Activated T-helper 1 cell treated with Interleukin-2 at 50 U/mL for 16 hours (primary cell): ENCODE measurements around the gene THOP1.
"Not testable (repeated sequence)": the region's sequence is repeated elsewhere in the genome, so short reads cannot be mapped to it uniquely, and the experiment has no call there.

Experiments
- DNase-seq: peaks from one replicate; pipeline ENCODE4 v3.0.0-alpha.2; 2020; ENCODE audit warnings: low read depth

THOP1 gene

DNA sequence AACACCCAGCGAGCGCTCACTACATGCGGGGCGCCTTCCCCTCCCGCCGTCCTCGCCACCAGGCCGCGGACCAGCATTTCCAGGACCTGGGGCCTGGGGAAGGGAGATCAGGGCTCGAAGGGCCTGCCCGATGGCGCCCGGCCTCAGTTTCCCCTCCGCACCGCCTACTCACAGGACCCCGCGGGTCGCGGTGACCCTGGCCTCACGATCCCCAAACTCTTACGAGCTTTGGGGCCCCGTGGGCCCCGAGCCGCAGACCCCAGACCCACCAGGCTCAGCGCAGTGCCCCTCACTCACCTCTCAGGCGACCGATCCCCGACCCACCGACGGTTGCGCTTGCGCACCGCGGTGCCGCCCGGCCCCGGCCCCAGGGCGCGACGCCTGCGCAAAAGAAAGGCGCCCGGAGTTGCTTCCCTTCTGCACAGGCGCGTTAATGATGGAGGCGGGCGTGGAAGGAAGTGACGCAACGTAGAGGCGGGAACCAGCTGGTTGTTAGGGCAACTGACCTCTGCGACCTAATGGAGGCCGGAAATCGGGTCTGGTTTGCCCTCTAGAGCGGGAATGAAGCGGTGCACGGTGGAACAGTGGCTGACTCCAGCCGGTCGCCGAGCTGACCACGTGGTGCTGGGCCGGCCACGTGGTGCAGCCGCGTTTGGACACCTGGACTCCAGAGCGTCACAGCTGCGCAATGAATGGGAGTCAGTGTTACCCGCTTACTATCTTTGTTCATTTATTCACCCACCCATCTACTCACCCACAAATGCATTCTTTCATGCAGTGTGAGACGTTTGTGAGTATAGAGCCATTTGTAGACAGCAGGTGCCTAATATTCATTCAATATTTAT lies 2.1 kb upstream of the THOP1 start, which contains the start of gene SGTA:
SGTA (minus strand) TSS at position 338 of the 845 bp plus-strand sequence. CDS start 14,205 bp downstream, outside the sequence.
- DNase-seq, result peak; percentile 94

DNA sequence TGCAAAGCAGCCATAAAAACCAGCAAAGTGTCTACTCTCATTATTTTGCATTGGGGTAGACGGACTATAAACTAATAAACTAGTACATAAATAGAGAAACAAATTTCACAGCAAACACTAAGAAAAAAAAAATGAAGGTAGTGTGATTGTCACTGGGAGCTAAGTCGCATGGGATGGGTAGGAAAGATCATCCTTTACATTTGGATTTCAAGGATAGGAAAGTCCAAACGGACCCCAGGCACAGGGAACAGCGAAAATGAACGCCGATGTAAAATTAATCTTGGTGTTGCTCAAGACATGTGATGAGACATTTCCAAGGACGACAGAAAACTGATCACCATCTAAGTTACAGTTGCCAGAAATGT lies 1.5 kb upstream of the THOP1 start:
- DNase-seq, result no peak

DNA sequence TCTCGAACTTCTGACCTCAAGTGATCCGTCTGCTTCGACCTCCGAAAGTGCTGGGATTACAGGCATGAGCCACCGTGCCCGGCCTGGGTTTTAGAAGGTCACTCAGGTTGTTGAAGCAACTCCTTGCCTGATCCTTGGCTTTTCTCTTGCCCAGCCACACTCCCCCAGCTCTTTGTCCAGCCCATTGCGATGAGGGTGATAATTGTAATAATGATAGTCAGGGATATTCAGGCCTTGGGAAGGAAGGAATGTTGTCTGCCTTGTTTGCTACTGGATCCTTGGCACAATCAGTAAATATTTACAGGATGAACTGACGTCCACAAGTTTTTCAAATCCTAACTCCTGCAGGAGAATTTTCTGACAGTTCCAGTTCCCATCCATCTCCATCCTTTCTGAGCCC lies 1.8 kb downstream of the THOP1 start:
- no peak for DNase-seq

DNA sequence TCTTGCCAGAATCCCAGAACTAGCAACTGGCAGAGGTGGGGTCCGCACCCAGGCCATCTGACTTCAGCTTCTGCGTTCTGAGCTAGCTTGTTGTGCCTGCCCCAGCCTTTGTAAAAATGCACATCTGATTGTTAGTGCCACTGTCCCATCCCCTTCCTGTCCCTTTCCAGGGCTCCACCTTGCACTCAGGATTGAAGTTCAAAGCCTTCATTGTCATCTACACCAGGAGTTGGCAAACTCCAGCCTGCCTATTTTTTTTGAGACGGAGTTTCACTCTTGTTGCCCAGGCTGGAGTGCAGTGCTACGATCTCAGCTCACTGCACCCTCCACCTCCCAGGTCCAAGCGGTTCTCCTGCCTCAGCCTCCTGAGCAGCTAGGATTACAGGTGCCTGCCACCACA lies 2.9 kb downstream of the THOP1 start:
- no peak for DNase-seq

DNA sequence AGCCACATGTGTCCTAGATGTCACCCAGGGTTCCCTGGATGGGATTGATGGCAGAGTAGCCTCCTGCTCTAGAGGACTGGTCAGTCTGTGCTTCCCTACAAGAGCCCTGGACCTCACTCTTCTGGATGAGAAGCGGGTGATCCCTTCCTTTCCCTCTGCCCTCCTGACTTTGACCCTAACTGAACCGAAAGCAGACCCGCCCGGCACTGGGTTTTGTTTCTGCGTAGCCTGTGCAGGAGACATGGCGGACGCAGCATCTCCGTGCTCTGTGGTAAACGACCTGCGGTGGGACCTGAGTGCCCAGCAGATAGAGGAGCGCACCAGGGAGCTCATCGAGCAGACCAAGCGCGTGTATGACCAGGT lies 4.9 kb downstream of the THOP1 start:
- no peak for DNase-seq

DNA sequence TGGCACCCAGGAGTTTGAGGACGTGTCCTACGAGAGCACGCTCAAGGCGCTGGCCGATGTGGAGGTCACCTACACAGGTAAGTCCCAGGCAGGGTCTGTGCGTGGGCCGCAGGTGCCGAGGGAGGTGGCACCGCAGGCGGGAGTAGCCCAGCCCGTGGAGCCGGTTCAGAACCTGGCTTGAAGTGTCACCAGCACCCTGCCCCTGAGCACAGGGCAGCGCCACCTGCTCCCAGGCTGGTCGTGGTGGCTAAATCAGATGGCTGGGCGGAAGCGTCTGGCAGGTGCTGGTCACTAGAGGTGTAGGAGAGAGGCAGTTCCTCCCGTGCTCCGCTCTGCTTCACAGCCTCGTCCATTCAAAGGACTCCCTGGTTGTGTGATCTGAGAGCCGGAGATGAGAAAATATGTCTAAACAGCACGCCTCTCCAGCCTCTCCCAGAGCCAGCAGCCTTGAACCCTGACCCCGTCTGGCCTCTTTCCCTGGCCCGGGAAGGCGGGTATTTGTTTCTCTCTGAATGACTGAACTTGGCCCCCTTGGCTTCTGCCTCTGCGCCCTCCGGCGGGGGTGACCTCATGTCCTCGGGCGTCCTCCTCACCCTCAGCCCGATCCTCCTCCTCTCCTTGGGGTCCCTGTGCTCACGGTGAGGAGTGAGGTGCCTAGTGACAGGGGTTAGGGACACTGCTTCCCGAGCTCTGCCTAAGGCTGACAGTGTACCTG lies 5.4 kb downstream of the THOP1 start:
- DNase-seq, result no peak

DNA sequence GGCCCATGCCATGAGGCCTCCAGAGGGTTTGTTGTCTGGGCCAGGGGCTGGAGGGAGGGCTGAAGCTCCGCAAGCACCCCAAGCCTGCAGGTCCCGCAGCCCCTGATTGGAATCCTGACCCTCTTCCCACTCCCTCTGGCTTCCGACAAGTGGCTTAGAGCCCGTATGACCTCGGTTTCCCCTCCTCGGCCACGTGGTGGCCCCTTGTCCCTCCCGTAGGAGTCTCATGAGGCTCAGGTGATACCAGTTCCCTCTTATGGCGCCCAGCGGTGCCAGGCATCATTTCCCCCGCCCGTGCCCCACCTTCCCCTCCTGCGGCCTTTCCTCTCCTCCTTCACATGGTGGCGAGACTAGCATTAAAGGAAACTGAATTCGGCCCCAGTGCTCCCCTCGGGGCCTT lies 6.1 kb downstream of the THOP1 start:
- no peak for DNase-seq

DNA sequence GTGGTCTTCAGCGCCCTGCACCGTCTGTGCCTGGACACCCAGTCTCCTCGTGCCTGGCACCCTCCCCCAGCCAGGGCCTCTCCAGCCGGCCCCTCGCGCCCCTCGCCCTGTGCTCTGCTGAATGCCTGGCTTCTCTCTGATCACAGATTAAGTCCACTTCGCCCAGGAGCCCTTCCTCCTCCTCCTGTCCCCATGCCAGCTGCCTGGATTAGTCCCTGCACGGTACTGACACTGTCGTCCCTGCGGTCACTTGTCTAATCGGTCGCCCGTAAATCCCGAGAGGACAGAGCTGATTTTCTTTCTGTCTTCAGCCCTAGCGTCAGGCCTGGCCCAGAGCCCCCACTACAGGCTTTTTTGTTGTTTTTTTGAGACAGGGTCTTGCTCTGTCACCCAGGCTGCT lies 6.6 kb downstream of the THOP1 start:
- DNase-seq, result no peak

DNA sequence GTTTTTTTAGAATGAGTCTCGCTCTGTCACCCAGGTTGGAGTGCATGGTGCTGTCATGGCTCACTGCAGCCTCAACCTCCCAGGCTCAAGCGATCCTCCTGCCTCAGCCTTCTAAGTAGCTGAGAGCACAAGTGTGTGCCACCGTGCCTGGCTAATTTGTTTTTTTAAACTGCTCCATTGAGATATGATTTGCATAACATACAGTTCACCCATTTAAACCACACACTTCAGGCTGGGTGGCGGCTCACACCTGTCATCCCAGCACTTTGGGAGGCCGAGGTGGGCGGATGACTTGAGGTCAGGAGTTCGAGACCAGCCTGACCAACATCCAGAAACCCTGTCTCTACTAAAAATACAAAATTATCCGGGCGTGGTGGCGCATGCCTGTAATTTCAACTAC lies 7.4 kb downstream of the THOP1 start:
- DNase-seq, result not testable (repeated sequence)

DNA sequence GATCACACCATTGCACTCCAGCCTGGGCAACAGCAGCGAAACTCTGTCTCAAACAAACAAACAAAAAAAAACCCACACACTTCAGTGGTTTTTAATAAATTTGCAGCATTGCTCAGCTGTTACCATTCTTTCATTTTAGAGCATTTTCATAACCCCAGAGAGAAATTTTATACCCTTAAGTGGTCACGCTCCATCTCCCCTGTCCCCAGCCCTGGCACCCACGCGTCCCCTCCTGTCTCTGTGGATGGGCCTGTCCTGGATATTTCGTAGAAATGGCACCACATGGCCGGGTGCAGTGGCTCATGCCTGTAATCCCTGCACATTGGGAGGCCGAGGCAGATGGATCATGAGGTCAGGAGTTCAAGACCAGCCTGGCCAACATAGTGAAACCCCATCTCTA lies 7.8 kb downstream of the THOP1 start:
- DNase-seq, result no peak

DNA sequence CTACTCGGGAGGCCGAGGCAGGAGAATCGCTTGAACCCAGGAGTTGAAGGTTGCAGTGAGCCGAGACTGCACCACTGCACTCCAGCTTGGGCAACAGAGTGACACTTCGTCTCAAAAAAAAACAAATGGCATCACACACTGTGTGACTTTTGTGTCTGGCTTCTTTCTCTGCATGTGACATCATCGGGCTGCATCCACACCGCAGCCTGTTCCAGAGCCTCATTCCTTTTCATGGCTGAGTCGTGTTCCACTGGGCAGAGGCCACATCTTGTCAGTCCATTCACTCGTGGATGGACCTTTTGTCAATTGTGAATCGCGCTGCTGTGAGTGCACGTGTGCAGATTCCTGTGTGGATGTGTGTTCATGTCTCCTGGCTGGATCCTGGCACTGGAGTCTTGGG lies 8.3 kb downstream of the THOP1 start:
- no peak for DNase-seq

DNA sequence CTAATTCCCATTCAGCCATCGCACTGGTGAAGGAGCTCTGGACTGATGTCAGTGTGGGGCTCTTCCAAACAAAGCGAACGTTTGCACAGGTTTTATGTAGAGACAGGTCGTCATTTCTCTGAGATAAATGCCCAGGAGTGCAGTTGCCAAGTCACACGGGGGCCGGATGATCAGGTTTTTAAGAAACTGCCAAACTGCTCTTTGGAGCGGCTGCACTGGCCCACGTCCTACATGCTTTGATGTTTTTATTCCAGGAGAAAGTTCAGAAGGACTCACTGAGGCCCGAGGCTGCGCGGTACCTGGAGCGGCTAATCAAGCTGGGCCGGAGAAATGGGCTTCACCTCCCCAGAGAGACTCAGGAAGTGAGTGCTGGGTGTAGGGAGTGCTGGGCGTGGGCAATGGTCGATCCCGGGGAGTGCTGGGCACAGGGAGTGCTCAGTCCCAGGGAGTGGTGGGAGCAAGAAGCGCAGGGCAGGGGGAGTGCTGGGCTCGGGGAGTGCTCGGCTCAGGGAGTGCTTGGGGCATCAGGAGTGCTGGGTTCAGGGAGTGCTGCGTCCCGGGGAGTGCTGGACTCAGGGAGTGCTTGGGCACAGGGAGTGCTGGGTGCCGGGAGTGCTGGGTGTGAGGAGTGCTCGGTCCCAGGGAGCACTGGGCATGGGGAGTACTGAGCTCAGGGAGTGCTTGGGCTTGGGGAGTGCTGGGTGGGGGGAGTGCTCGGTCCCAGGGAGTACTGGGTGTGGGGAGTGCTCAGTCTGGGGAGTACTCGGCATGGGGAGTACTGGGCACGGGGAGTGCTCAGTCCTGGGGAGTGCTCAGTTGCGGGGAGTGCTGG lies 10.7 kb downstream of the THOP1 start:
- DNase-seq, result no peak

DNA sequence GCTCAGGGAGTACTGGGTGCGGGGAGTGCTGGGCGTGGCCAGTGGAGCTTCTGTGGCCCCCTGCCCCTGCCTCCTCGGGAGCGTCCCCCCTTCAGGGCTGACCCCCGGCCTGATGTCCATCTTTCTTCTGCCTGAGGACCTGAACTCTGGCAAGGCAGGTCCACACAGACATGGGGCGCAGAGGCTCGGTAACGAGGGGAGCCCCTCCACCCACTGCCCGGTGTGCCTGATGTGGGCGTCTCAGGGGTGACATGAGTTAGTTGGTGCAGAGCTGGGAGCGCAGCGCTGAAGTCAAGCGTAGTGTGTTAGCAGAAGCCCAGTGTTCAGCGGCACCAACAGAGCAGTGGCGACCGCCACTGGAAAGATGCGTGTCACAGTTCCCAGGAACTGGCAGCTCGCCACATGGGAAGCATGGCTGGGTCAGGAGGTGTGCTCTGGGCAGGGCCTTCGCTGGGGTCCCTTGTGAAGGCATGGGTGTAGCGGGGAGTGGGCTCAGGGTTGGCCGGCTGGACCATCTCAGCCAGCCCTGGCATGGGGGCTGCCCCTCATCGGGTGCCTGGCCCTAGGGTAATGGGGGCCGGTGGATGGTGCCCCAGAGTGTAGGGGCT lies 11.5 kb downstream of the THOP1 start:
- no peak for DNase-seq

DNA sequence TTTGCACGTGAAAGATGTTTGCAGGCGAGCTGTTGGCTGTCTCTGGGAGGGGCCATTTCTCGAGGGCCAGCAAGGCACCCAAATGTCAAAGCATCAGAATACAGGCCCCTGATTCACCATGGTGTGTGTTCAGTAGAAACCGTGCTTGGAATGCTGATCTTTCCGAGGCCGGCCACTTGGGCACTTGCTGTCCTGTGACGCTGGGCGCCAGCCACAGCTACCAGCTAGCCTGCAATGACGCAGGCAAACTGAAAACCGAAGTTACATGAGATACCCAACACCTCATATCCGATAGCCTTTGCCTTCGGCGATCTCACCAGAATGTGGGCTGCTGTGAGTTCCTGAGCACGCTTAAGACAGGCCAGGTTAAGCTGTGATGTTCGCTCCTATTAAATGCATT lies 12.0 kb downstream of the THOP1 start:
- no peak for DNase-seq

DNA sequence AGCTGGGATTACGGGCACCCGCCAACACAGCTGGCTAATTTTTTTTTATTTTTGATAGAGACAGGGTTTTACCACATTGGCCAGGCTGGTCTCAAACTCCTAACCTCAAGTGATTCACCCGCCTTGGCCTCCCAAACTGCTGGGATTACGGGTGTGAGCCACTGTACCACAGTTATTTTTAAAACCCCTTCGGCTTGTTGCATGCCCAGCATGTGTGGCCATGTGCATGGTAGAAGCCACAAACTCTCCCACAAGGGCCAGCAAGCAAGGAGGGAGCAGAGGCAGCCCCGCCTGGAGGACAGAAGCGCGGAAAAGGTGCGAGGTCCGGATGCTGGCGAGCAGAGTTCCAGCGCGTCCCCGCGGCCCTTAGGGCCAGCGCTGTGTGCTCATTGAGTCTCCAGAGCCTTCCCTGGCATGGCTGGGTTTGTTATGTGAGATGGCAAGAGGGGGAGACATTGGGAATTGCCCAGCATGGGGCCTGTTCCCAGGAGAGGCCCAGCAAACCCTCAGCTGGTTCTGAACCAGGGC lies 12.9 kb downstream of the THOP1 start:
- DNase-seq, result no peak

DNA sequence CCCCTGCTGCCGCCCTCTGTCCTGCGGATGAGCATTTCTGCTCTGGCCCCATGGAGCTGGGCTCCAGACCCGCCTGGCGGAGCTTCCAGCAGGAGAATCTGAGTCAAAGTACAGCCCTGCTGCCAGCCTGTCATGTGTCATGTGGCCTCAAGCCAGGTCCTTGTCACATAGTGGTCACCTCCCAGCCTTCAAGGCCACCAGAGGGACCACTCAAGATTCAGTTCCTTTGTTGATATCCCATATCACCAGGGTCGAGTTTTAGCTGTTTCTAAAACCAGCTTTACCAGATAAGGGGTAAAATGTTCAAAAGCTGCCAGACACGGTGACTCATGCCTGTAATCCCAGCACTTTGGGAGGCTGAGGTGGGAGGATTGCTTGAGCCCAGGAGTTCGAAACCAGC lies 13.4 kb downstream of the THOP1 start:
- no peak for DNase-seq

DNA sequence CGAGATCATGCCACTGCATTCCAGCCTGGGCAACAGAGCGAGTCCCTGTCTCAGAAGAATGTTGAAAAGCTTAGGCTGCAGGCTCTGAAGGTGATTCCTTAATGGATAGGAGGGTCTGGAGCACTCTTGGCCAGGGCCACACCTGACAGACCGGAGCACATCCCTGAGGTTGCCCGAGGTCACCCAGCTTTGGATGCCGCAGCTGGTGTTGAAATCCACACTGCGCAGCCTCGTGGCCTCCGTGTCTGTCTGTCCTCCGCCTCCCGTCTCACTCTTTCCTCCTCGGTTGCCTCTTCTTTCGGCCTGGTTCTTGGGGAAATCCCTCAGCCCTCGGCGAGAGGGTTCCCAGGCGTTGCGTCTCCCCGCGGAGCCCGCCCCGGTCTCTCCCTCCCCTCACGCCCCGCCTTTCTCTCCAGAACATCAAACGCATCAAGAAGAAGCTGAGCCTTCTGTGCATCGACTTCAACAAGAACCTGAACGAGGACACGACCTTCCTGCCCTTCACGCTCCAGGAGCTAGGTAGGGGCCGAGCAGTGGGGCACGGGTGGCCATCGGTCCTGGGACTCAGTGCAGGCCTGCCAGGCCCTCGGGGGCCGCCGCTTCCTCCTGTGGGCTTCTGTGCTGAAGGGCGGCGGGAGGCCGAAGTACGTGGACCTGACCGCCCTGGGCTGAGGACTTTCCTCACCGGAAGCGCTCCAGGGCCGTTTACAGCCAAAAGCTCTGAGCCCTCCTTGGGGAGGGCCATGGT lies 14.1 kb downstream of the THOP1 start:
- no peak for DNase-seq

DNA sequence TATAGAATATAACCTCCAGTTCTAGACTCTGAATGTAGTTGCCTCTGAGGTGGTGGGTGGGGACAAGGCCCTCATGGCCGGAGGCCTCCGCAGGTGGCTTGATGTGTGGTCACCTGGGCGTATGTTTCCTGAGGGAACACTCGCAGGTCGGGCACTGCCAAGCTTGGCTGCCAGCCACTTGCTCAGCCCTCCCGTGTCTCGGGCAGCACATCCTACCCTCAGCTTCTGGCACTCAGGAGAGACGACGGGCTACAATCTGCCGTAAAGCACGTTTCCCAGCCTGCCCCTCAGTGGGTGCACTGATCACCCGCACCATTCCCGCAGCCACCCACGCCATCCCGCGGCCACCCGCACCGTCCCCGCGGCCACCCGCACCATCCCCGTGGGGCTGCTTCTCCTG lies 15.2 kb downstream of the THOP1 start:
- DNase-seq, result no peak

DNA sequence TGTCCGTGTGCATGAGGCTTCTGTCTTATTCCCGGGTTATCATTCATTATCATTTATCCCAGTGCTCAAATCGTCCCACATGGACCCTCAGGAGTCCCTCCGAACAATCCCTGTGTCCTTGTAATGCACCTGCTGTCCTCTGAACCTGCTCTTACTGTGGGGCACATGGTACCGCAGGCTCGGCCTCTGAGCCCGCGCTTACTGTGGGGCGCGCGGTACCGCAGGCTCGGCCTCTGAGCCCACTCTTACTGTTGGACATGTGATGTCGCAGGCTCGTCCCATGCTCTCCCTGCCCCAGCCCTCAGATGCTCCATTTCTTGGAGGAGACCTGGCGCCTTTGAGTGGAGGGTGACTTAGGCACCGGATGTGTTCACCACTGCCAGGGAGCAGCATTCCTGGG lies 17.5 kb downstream of the THOP1 start:
- no peak for DNase-seq

DNA sequence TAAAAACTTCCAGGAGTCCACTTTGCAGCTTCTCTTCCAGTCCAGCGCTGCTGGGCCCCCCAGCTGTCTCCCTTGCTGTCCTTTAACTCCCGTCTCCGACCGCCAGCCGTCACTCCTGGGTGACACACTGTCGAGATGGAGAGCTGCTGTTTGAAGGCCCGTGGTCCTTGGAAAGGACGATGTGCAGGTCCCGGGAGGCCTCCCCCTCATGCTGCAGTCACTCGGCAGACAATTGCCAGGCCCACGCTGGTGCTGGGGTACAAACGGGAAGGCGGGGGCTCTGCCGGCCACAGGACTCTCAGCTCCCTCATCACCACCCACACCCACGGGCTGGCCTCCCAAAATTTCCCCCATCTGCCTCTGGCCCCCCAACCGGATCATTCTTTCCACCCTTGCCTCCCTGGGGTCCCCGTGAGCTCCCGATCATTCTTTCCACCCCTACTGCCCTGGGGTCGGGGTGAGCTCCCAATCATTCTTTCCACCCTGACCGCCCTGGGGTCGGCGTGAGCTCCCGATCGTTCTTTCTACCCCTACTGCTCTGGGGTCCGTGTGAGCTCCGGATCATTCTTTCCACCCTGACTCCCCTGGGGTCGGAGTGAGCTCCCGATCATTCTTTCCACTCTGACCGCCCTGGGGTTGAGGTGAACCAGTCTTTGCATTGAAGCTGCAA lies 18.3 kb downstream of the THOP1 start:
- no peak for DNase-seq
